Stimulated activated CD8-positive, alpha-beta memory T cell treated with anti-CD3 and anti-CD28 coated beads, Interleukin-4, amount 100 ng/mL, for 1 hour (primary cell): Measurements from ENCODE around the gene RAB42.

Experiments
- DNase-seq, 2 donors: peaks; one replicate each; pipeline ENCODE4 v3.0.0-alpha.2; 2020; ENCODE audit warnings: low read depth in 2 of 2, low spot score in 1 of 2

RAB42 gene

DNA sequence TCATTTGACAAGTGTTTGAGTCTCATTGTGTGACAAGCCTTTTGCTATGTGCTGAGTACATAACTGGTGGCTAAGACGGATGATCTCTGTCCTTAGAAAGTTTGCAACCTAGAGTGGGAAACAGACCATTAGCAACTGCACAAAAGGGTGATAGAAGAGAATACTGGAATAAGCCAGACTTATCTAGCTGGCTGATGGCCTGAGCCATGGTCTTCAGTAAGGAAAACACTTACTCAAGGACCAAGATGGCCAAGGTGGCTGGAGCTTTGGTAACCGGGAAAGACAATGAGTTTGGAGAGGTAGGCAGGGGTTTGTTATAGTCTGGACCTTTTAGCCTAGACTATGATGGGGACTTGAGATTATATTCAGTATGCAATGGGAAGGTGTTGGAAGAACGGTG is 52.4 kb downstream of the RAB42 start:
- DNase-seq = no peak
